Activated naive CD4-positive, alpha-beta T cell treated with anti-CD3 and anti-CD28 coated beads, Interleukin-2, amount 50 U/mL, for 72 hours (primary cell): Measurements from ENCODE around the gene CD4. TPM values are rescaled to one million over a fixed set of nuclear protein-coding genes. Genes with fewer than 3 reads are reported as not detected.

ENCODE experiments used
- ATAC-seq, 2 donors: fragments of 150-1000 bp; cut with Tn5 transposase; 2 replicates each; pipeline ENCODE4 v1.10.0; 2021; ENCODE audit warnings: mild to moderate bottlenecking in 2 of 2, moderate library complexity in 2 of 2
- DNase-seq, 2 donors: peaks; one replicate each; pipeline ENCODE4 v3.0.0; 2021 to 2022; ENCODE audit warnings: low spot score in 2 of 2
- H3K27ac Mint-ChIP-seq, 2 donors: one replicate each; pipeline ENCODE4 v1.8.0; 2022; ENCODE audit warnings: mild to moderate bottlenecking in 2 of 2, mixed read lengths in 2 of 2
- H3K36me3 Mint-ChIP-seq, 2 donors: one replicate each; pipeline ENCODE4 v1.8.0; 2022; ENCODE audit warnings: mixed read lengths in 2 of 2
- H3K9me3 Mint-ChIP-seq, 2 donors: one replicate each; pipeline ENCODE4 v1.8.0; 2022; ENCODE audit warnings: mixed read lengths in 2 of 2
- total RNA-seq, 2 donors: library from RNA; stranded (reverse); gene quantifications; one replicate each; pipeline ENCODE4 v1.2.3, GENCODE V29; 2022

Gene CD4
- total RNA-seq, 2 donors from 2014 or later = 165 to 244 TPM

DNA sequence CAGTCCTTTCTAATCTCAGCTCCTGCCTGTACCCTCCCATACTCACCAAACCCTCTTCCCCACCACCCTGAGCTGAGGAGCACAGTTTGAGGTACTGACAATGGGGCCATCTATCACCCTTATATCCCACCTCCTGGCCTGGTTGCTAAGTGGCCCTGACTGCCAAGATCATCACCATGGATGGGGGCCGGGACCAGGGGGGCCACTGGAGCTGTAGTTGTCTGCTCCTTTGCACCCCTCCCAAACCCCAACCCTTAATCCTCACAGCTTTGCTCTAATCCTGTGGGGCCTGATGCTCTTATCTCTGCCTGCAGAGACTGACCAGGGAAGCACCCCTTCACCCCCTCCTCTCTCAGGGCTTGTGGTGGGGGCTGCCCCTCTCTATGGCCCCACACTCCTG, 51.0 kb downstream of the CD4 start:
- Mint-ChIP-seq H3K27ac (no peak overlapping the region), H3K9me3 (no peaks in the 10 kb centered on the region)
- no peak for DNase-seq

DNA sequence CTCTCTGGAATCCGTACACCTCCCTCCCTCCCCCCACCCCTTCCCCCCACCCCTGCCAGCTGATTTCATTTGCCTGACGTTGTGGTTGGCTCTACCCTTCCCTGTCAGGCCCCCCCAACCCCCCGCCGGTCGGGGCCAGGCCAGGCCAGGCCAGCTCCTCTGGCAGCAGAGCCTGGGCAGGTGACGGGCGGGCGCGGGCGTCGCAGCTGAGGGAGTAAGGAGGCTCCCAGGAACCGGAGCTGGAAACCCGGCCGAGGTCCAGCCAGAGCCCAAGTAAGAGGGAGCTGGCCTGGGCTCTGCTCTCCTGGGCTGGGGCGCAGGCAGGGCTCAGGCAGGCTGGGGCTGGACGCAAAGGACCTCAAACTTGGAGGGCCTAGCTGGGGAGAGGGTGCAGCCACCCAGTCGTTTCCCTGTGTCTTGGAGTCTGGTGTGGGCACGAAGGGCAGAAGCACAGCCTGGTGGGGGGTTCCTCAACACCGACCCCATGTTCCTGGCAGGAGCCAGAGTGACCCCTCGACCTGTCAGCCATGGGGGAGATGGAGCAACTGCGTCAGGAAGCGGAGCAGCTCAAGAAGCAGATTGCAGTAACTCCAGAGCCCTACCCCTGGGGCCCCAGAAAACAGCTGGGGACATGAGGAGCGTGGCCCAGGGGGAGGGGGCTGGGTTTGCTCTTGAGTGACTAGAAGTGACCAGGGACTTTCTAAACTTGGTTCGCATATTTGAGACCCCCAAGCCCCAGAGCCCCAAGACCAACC, 51.6 kb downstream of the CD4 start, which contains the start of gene GNB3:
Gene GNB3, plus strand, starts transcription at position 165 of the 755 bp plus-strand sequence. Its CDS starts 363 bp downstream, at position 528.
- Mint-ChIP-seq H3K9me3 (no peaks in the 10 kb centered on the region), H3K36me3 (no peaks in the 10 kb centered on the region), H3K27ac (no peak within 1 kb of the TSS)
- no peak for ATAC-seq
- DNase-seq = no peak

More for the DNA sequence above, 51.0 kb downstream of the CD4 start:
- ATAC-seq = no peak
- H3K36me3 Mint-ChIP-seq = no peaks in the 10 kb centered on the region

DNA sequence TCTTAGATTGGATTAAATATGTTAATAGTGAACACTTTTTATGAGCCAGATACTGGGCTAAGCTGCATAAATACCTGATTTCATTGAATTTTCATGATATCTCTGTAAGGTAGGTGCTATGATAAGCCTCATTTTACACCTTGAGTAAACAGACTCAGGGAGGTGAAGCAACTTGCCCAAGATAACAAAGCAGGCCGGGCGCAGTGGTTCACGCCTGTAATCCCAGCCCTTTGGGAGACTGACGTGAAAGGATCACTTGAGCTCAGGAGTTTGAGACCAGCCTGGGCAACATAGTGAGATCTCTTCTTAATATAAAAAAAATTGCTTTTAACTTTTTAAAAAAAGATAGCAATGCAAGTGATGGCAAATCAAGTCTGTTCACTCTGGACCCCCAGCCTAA, 52.7 kb downstream of the CD4 start:
- Mint-ChIP-seq H3K9me3 (no peaks in the 10 kb centered on the region), H3K27ac (no peak overlapping the region), H3K36me3 (no peaks in the 10 kb centered on the region)
- DNase-seq (no peak), ATAC-seq (no peak)

DNA sequence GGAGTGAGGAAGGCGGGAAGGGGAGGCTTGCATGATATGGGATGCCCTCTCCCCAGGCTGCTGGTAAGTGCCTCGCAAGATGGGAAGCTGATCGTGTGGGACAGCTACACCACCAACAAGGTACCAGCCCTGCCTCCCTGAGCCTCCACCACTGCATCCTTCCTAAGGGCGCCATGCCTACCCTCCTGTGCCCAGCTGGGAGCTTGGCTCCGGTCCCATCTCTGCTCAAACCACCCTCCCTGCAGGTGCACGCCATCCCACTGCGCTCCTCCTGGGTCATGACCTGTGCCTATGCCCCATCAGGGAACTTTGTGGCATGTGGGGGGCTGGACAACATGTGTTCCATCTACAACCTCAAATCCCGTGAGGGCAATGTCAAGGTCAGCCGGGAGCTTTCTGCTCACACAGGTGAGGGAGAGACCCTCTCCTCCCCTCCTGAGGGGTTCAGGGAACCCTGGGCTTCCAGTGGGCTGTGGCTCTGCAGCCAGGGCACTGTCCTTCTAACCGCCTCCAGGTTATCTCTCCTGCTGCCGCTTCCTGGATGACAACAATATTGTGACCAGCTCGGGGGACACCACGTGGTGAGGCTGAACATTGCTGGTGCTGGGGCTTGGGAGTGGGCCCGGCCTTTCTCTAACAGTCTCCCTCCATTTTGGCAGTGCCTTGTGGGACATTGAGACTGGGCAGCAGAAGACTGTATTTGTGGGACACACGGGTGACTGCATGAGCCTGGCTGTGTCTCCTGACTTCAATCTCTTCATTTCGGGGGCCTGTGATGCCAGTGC, 54.0 kb downstream of the CD4 start:
- ATAC-seq (peak in 1 of 2 donors; percentile 17), DNase-seq (no peak)
- no peak overlapping the region for H3K27ac Mint-ChIP-seq
- H3K9me3 Mint-ChIP-seq = no peaks in the 10 kb centered on the region
- peaks cover 0 to 8% of the 10 kb centered on the region in 2 donors for H3K36me3 Mint-ChIP-seq

DNA sequence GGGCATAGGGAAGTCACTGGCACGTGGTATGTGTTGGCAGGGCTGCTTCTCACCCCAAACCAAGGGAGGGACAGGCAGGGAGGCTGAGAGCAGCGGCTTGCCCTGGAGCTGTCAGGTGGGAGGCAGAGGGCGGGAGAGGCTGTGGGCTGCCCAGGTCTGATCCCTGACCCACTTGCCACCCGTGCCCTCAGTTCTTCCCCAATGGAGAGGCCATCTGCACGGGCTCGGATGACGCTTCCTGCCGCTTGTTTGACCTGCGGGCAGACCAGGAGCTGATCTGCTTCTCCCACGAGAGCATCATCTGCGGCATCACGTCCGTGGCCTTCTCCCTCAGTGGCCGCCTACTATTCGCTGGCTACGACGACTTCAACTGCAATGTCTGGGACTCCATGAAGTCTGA, 56.1 kb downstream of the CD4 start:
- no peak for DNase-seq
- Mint-ChIP-seq H3K9me3 (no peaks in the 10 kb centered on the region), H3K36me3 (peaks cover 11 to 23% of the 10 kb centered on the region in 2 donors), H3K27ac (no peak overlapping the region)
- no peak for ATAC-seq

DNA sequence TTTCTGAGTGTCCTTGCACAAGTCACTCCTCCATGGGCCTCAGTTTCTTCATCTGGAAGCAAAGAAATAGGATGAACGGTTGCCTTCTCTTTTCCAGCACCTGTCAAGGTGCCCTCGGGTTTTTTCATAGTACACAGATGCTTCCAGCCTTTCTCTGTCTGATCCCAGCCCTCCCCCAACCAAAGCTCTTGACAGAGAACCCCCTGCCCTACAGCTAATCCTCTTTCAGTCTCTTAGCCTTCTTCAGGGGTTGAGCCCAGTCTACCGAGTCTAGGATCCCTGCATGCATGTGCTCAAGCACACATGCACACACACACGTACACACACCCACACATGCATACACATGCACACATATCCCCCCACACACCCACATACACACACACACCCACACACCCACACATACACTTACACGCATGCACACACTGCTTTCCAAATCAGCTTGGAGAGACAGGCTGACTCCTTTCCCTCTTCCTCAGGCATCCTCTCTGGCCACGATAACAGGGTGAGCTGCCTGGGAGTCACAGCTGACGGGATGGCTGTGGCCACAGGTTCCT, 57.1 kb downstream of the CD4 start:
- ATAC-seq (no peak), DNase-seq (no peak)
- Mint-ChIP-seq H3K36me3 (peaks cover 21 to 25% of the 10 kb centered on the region in 2 donors), H3K27ac (peak overlapping the region in 1 of 2 donors; percentile 52), H3K9me3 (no peaks in the 10 kb centered on the region)

DNA sequence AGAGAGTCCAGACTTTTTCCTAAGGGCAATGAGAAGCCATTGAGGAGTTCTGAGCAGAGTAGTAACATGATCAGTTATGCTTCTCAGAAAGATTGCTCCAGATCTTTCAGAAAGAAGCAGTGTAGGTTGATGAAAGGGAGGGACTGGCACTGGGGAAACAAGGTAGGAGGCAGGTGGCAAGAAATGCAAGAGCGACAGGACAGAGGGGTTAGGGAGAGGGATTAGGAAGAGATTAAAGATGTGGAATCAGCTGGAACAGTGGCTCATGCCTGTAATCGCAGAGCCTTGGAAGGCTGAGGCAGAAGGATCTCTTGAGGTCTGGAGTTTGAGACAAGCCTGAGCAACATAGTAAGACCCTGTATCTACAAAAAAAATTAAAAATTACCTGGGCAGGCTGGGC, 58.3 kb downstream of the CD4 start:
- DNase-seq (no peak), ATAC-seq (no peak)
- Mint-ChIP-seq H3K36me3 (peaks cover 21 to 25% of the 10 kb centered on the region in 2 donors), H3K27ac (peak overlapping the region in 1 of 2 donors; percentile 82), H3K9me3 (no peaks in the 10 kb centered on the region)

DNA sequence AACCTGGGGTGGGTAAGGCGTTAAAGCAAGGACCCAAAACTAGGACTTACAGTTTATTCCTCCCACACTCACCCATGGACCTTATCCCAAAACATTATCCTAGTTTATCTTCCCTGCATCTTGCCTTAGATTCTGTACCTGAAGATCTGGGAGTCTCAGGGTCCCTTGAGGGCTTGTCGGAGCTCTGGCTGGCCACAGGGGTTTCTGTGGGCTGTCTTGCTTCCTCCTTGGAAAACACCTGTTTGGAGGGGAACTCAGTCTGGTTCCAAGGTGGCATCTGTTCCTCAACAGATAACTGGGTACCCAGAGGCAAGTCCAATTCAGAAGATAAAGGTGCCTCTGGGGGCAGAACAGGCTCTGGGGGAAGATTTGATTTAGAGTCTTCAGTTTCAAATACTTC, 60.1 kb downstream of the CD4 start:
- ATAC-seq (no peak), DNase-seq (no peak)
- peaks cover 32 to 35% of the 10 kb centered on the region in 2 donors for H3K36me3 Mint-ChIP-seq
- H3K9me3 Mint-ChIP-seq = no peaks in the 10 kb centered on the region
- peak overlapping the region; percentile 44 to 97 for H3K27ac Mint-ChIP-seq

DNA sequence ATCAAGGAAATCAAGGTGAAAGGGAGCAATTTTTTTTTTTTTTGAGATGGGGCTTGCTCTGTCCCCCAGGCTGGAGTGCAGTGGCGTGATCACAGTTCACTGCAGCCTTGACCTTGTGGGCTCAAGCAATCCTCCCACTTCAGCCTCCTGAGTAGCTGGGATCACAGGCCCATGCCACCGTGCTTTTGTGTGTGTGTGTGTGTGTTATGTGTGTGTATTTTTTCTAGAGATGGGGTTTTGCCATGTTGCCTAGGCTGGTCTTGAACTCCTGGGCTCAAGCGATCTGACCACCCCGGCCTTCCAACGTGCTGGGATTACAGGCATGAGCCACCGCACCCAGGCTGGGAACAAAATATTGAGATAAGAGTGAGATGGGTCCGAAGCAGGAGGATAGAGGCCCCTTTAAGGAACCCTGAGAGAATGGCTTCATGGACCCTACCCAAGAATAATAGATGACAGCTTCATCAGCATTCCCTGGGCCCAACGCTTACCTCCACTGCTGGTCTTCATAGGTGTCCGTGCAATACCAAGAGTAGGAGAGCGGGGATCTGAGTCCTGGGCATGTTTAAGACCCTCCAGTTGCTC, 60.7 kb downstream of the CD4 start:
- H3K36me3 Mint-ChIP-seq = peaks cover 32 to 35% of the 10 kb centered on the region in 2 donors
- ATAC-seq (no peak), DNase-seq (no peak)
- peak overlapping the region; percentile 72 to 97 for H3K27ac Mint-ChIP-seq
- H3K9me3 Mint-ChIP-seq = no peaks in the 10 kb centered on the region

DNA sequence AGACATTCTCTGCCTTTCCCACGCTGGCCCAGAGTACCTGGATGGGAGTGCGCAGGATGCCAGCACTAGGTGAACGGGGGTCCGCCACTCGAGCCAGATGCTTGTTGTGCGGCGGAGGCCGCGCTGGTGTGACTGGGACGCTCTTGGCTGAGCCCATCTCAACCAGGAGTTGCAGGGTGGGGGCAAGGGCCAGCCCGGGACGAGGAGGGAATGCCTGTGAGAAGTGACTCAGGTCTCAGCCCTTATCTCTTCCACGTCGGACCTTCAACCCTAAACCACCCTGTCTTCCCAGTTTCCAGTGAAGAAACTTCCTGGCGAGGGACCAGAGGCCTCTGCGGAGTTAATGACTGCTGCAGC, 61.4 kb downstream of the CD4 start:
- no peak for DNase-seq
- H3K27ac Mint-ChIP-seq = peak overlapping the region; percentile 97 to 98
- no peak for ATAC-seq
- peaks cover 35% of the 10 kb centered on the region in 2 donors for H3K36me3 Mint-ChIP-seq
- H3K9me3 Mint-ChIP-seq = no peaks in the 10 kb centered on the region

DNA sequence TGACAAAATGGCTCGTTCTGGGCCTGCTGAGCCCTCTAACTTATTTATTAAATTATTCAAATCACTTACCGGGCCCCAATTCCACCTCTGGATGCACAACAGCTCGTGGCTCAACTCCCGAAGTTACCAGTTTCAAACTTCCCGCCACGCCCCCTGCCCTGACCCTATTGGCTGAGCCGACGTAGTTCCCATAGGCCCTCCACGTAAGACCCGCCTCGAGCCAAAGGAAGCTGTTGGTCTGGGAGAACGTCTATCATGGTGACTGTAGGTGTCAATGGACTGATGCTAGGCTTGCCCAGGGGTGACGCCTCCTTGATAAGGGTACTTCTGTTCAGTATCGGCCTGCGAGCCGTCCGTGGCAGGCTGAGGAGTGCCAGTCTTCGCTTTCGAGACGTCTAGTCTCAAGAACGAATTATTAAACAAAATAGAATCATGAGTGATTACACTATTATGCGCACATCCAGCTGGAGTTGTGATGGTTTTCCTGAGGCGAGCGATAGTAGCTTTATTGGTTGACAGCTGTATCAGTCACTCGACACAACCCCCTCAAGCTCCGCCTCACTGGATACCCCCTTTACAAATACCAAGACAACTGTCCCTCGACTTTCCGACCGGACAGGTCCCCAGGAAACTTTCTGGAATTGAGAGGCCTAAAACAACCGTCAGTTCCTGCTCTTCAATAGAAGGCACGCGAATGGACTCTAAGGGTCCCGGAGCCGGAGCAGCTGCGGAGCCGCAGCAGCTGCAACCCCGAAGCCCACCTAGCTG, 62.0 kb downstream of the CD4 start, which contains the start of gene CDCA3:
Gene CDCA3, minus strand, starts transcription at position 134 of the 768 bp plus-strand sequence. CDS start 334 bp downstream, outside the sequence.
- peak; percentile 64 to 74 for ATAC-seq
- Mint-ChIP-seq H3K36me3 (peaks cover 35 to 37% of the 10 kb centered on the region in 2 donors), H3K27ac (peak within 1 kb of the TSS; percentile 97 to 98), H3K9me3 (no peaks in the 10 kb centered on the region)
- peak; percentile 94 to 95 for DNase-seq

DNA sequence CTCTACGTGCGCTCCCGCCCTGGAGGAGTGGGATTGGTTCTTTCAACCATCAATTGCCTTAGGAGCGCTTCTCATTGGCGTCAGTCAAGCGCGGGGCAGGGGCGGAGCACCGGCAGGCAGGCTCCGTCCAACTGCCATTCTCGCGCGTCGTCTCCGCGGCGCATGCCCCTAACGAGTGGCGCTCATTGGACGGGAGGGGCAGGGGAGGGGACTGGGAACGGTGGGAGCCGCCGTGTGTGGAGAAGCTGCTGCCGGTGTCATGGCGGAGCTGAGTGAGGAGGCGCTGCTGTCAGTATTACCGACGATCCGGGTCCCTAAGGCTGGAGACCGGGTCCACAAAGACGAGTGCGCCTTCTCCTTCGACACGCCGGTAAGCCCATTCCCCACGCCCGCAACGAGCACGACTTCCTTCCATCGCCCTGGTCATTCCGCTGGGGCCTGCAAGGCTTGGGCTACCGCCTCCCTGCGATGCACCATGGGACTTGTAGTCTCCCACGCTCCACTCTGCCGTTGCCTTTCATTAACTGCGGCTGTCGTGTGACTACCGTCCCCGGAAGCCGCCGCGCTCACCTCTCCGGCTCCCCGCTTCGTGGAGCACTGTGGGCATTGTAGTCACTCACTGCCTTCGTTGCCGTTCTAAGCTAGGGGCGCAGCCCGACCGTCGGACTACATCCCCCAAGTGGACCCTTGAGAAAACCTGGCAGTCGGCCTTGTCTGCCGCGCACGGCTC, 62.8 kb downstream of the CD4 start, which contains the start of gene USP5:
Gene USP5, plus strand, starts transcription at position 230 of the 730 bp plus-strand sequence. Its CDS starts 30 bp downstream, at position 260.
- H3K9me3 Mint-ChIP-seq = no peaks in the 10 kb centered on the region
- DNase-seq (peak; percentile 95 to 98), ATAC-seq (peak; percentile 82)
- H3K36me3 Mint-ChIP-seq = peaks cover 35 to 37% of the 10 kb centered on the region in 2 donors
- H3K27ac Mint-ChIP-seq = peak within 1 kb of the TSS; percentile 97 to 98

DNA sequence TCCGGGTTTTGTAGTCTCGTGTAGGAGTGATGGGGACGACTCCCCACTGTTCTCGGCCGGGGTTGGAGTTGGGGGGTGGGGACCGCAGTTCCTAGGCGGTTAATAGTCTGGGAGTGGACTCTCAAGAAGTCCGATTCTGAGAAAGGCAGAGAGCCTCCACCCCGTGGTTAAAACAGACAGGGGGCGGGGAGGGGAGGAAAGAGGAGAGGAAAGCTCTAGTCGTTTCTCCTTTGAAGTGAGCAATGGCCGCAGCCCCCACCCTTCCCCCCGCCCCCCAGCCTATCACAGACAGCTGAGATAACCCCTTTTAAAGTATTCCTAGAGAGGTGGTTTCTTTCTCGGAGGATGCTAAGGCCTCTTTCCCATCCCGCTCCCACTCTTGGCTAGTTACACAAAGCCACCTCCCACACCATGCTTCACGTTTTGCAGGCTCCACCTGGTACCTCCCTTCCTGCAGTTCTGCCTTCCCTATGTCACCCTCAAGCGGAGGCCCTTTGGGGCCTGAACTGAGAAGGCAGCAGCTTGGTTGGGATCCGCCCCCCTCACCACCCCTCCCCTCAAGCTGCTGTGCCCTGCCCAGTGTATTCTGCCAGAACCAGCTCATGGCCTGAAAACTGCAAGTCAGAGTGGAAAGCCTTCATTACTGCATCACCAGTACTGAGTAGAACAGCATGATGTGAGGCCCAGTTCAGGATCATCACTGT, 63.5 kb downstream of the CD4 start:
- Mint-ChIP-seq H3K36me3 (peaks cover 35 to 44% of the 10 kb centered on the region in 2 donors), H3K27ac (peak overlapping the region; percentile 96 to 97), H3K9me3 (no peaks in the 10 kb centered on the region)
- ATAC-seq (peak in 1 of 2 donors; percentile 30), DNase-seq (peak in 1 of 2 donors; percentile 66)

DNA sequence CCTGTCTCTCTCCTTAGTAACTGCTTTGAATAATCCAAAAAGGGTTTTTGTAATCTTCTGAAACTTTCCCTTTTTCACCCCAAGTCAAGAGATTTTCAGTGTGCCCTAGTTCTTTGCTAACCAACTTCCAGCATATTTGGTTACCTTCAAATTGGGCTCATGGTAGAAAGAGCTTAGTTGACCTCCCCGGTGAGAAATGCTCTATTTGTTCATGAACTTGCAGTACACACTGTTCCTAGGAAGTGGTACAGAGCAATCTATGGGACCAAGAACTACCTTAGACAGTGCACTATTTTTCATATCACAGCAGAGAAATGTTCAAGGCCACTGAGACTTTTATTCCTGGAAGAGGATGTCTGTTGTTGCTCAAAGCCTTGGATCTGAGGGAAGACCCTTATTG, 64.3 kb downstream of the CD4 start:
- DNase-seq (no peak), ATAC-seq (no peak)
- Mint-ChIP-seq H3K9me3 (no peaks in the 10 kb centered on the region), H3K36me3 (peaks cover 37 to 49% of the 10 kb centered on the region in 2 donors), H3K27ac (peak overlapping the region; percentile 96 to 97)

DNA sequence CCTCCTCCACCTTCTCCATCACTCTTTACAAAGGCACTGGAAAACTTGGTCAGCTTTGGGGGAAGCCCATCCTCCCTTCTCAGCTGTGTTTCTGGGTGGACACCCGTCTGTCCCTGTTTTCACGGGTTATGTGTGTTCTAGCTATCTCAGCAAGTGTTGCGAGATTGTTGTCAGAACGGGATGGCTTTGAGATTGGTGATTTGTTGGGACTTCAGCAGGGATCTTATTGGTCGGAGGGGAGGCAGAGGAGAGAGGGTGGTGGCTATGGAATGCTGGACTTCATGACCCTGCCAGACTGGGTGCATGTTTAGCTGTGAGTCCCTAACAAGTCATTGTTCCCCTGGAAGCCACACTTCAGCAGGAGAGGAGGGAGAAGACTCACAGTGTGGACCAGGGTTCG, 64.7 kb downstream of the CD4 start:
- peaks cover 35 to 49% of the 10 kb centered on the region in 2 donors for H3K36me3 Mint-ChIP-seq
- no peak for DNase-seq
- no peaks in the 10 kb centered on the region for H3K9me3 Mint-ChIP-seq
- H3K27ac Mint-ChIP-seq = peak overlapping the region; percentile 96 to 97
- ATAC-seq = no peak
